Retina (tissue), 1 donor: ENCODE results near the gene SCIN.
"Not testable (repeated sequence)": the region's sequence is repeated elsewhere in the genome, so short reads cannot be mapped to it uniquely, and the experiment has no call there.

Experiments used
- DNase-seq: peaks from one replicate; pipeline ENCODE4 v3.0.0-alpha.2; 2016

SCIN gene

DNA sequence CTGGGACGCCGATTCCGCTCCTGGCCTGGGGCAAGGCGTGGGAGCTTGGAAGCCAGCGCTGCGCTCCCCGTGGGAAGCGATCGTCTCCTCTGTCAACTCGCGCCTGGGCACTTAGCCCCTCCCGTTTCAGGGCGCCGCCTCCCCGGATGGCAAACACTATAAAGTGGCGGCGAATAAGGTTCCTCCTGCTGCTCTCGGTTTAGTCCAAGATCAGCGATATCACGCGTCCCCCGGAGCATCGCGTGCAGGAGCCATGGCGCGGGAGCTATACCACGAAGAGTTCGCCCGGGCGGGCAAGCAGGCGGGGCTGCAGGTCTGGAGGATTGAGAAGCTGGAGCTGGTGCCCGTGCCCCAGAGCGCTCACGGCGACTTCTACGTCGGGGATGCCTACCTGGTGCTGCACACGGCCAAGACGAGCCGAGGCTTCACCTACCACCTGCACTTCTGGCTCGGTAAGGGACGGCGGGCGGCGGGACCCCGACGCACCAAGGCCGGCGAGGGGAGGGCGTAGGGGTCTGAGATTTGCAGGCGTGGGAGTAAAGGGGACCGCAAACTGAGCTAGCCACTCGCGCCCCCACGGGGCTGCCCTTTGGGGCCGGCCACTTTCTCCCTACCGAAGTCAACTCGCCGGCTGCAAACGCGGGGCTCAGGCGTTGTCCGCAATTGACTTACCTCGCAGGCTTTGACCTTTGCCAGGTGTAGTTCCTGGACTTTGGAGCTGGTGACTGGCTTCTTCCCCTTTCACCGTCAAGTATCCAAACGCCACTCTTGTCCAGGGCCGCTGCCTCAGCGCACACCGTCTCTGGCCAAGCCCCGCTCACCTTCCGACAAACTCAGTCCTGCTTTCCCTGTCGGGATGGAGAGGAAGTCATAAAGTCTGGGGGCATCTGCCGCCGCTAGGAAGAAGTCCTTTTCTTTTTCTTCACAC, at the start of gene SCIN:
TSS of gene SCIN (plus strand) at position 187 of the 928 bp plus-strand sequence. CDS start at position 254, 67 bp downstream.
- DNase-seq, result peak; percentile 81

DNA sequence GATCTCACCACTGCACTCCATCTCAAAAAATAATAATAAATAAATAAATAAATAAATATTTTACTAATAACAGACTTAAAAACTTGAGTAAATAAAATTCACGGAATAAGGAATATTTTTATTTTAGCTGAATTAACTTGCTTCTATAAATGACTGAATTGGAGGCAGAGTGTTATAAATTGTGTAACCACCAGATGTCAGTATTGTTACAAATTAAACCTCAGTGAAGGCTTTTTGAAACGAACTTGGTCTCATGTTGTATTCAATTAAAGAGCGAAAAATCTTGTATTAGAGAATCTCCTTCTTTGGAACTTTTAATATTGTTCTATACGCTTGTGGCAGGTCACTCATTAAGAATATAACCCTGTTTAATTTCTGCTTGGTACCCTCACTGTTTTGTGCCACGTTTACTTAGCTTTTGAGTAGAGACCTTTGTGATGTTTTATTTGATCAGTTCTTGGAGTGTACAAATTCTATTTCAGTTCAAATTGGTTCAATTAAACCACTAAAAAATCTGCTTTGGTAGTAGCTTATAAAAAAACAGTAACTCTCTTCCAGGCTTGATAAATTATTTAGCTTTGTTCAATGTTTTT, 45.6 kb upstream of the SCIN start:
- DNase-seq, result peak; percentile 26

DNA sequence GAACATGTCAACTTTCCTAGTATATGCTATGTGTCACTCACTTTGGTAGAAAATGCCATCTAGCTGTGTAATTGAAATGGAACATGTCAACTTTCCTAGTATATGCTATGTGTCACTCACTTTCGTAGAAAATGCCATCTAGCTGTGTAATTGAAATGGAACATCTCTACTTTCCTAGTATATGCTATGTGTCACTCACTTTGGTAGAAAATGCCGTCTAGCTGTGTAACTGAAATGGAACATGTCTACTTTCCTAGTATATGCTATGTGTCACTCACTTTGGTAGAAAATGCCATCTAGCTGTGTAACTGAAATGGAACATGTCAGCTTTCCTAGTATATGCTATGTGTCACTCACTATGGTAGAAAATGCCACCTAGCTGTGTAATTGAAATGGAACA, 43.8 kb upstream of the SCIN start:
- DNase-seq, result not testable (repeated sequence)

DNA sequence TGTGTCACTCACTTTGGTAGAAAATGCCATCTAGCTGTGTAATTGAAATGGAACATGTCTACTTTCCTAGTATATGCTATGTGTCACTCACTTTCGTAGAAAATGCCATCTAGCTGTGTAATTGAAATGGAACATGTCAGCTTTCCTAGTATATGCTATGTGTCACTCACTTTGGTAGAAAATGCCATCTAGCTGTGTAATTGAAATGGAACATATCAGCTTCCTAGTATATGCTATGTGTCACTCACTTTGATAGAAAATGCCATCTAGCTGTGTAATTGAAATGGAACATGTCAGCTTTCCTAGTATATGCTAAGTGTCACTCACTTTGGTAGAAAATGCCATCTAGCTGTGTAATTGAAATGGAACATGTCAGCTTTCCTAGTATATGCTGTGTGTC, 42.9 kb upstream of the SCIN start:
- not testable (repeated sequence) for DNase-seq

DNA sequence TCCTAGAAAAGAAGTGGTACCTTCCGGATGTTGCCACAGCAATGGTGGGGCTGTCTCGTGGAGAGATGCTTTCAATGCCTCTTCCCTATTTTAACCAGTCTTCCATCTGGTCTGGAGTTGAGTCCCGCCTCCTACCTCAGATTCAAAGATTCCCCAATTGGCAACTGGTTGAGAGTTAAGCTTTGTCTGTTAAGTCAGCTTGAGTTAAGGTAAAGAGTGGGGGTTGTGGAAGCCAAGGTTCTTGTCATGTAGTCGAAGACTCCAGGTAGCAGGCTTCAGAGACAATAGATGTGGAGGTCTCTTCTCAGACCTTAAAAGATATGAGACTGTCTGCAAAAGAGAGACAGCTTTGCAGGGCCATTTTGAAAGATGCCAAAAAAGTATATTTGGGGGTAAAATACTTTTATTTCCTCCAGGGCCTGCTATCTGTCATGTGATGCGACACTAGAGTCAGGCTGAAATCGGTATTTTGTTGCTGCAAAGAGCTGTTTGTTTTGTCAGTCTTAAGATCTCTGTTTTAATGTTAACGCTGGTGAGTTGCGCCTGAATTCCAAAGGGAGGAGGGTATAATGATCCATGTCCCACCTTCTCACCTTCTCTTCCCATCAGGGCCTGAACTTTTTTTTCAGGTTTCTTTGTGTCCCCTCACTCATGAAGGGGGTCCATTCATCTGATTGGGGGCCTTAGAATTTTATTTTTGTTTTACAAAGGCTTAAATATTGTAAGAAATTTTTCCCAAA, 40.4 kb upstream of the SCIN start:
- no peak for DNase-seq

DNA sequence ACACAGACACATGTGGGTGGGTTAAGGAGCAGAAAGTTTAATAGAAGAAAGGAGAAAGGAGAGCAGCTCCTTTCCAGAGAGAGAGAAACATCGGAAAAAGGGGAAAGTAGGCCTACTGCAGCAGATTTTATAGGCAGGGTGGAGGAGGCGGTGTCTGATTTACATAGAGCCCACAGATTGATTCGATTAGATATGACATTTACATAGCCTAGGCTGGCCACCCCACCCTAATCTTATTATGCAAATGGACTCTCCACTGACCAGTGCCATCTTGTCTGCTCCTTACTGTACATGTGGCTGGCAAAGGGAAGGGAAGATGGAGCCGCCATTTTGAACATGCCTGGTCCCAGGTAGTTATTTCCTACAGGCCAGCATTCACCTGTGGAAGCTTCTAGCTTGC, 38.7 kb upstream of the SCIN start:
- no peak for DNase-seq

DNA sequence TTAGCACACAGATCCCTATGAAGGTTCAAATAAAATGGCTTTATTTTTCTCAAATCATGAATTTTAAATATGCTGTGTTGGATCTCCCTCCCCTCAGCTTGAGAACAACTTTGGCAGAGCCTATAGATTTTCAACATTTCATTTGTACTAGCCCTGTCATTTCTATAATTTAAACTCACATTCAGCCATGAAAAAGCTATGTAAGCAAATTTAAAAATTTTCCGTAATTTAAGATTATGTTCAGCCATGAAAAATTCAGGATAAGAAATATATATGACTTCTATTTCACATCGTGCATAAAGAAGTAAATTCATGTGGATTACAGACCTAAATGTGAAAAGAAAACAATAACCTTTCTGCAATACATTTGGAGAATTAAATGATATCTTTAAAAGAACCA, 36.5 kb upstream of the SCIN start:
- no peak for DNase-seq

DNA sequence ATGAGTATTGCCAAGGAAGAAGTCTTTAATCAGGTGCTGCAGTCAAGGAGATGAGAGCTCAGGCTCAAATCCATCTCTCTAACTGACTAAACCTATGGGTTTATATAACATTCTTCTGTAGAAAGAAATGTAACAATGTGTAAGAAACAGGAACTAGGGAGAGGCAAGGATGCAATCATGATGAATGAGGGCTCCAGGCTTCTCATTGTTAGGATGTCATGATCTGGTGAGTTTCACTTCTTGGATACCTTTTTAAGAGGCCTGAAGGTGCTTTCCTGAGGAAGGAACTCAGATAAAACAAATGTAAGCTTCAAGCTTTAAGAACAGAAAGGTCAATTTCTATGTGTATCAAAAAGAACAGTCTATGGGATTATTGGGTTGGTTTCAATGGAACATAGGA, 30.8 kb upstream of the SCIN start:
- no peak for DNase-seq

DNA sequence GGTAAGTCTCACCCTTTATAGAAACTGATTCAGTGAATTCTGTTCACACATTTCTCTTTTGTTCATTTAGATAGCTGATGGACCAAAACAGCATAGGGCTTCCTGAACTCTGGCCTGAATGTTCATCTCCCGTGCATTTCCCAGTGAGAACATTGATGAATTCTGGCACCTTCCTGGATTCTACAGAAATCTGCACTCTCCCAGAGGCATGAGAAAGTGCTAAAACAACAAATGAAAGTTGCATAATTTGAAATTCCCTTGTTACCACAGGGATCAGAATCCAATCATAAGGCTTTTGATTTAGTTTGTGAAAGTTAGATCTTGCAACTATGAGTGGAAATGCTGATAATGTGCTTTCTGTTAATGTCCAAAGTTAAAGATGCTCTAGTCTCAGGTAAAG, 29.7 kb upstream of the SCIN start:
- no peak for DNase-seq

DNA sequence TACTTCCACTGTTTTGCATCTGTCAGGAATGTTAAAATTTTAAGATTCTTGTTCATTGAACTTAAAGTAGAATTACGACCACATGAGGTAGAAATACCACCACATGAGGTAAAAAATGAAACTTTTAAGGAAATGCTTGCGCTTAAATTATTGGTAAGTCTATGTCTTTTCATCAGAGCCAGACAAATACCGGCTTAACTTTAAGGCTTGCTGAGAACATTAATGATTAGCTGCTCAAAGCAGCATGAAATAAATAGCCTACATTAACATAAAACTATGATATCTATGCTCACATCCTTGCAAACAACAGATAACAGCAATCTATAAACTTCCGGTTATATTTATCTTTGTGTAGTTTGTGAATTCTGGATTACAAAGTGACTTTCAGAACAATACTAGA, 26.9 kb upstream of the SCIN start:
- DNase-seq, result no peak

DNA sequence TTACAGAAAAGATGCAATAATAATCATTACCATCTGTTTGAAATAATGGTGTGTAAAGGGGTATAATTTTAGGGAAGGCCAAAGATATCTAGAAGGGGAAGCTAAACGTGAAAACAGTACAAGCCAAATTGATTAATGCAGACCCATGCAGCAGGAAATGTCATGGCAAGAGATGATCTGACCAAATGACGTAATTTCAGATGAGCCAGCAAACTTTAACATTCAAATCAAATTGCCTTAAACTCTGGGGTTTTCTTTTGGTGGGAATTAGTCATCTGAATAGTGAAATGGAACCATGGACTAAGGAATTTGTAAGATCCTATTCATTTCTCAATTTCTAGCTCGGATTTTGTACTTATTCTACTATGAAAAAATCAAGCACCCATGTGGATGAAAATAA, 21.4 kb upstream of the SCIN start:
- DNase-seq, result no peak

DNA sequence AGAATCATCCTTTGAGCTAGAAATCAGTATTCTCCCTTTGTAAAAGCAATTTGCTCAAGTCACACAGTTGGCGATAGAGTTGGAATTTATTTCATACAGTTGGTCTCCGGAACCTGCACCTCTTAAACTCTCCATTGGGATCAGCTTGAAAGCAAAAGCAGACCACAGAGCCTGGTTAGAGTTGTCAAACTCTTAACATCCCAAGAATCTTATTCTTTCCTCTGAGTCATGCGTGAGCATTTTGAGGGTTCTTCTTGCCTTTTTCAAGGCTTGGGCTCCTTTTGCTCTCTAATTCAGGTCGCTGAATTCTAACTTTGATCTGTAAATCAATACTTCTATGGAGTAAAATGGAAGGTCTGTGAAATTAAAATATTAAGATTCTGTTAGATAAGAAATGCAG, 19.6 kb upstream of the SCIN start:
- no peak for DNase-seq

DNA sequence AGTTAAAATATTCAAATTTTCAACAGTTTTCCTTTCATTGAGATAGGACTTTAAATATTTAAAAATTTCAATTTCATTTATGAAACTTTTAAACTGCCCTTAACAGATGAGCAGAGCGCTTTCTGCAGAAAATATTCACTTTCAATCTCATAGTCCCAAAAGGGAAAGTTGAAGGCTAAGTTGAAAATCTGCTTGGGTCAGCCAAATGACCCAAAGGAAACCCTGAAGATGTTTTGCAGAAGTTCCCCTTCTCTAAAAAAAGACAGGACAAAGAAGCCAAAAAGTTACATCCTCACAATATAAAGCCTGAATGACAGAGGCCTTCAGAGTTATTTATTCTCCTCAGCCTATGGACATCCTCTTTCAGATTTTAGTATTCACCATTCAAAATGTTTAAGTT, 17.6 kb upstream of the SCIN start:
- no peak for DNase-seq

DNA sequence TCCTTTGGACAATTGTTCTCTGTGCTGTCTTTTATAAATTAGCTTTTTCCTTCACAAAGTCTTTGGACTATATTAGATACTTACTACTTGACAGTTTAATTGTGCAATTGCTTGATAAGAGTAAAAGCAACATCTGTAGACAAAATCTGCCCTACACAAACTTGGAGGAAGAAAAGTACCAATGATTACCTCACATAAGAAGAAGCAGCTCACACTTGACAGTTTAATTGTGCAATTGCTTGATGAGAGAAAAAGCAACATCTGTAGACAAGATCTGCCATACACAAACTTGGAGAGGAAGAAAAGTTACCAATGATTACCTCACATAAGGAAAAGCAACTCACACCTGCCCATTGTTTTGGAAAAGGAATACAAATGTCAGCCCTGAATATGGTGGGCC, 17.1 kb upstream of the SCIN start:
- no peak for DNase-seq

DNA sequence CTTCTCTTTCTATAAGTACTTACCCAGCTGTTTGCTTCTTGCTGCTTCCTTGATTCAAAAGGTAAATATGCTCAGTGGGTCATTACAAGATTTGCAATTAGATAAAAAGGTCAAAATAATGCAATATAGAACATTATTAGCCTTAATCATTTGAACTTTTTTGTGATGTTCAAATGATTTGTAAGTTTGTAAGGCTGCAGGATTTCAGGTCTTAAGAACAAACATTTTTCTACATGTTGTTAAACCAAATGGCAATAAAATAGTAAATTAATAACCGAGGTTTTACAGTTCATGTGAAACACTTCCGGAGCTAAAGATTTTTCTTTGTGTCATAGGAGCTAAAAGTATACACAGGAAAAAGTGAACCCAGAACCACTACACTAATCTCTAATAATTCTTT, 16.2 kb upstream of the SCIN start:
- DNase-seq, result no peak

DNA sequence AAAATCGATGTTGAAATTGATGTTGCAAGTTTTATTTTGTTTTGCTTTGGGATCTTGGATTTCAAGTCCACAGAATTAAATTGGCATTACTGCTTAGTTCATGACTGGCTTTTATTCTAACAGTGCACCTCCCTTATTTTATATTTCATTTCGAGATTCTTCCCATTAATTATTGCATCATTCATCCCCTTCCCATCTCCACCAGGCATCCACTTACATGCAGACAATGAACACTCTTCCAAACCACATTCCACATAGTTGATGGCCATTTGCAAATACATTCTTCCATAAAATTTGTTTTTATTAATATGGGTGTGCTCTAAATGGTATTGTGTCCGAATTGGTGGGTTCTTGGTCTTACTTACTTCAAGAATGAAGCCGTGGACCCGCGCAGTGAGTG, 15.6 kb upstream of the SCIN start:
- DNase-seq, result no peak

DNA sequence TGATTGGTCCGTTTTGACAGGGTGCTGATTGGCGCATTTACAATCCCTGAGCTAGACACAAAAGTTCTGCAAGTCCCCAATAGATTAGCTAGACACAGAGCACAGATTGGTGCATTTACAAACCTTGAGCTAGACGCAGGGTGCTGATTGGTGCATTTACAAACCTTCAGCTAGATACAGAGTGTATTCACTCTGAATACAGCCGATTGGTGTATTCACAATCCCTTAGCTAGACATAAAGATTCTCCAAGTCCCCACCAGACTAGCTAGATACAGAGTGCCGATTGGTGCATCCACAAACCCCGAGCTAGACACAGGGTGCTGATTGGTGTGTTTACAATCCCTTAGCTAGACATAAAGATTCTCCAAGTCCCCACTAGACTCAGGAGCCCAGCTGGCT, 14.8 kb upstream of the SCIN start:
- DNase-seq, result not testable (repeated sequence)

DNA sequence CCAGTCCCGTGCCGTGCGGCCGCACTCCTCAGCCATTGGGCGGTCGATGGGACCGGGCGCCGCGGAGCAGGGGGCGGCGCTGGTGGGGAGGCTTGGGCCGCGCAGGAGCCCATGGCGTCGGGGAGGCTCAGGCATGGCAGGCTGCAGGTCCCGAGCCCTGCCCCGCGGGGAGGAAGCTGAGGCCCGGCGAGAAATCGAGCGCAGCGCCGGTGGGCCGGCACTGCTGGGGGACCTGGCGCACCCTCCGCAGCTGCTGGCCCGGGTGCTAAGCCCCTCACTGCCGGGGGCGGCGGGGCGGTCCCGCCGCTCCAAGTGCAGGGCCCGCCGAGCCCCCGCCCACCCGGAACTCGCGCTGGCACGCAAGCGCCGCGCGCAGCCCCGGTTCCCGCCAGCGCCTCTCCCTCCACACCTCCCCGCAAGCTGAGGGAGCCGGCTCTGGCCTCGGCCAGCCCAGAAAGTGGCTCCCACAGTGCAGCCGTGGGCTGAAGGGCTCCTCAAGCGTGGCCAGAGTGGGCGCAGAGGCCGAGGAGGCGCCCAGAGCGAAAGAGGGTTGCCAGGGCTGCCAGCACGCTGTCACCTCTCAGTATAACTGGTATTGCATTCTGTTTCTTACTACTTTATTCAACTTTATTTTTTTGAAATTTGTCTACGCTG, 14.3 kb upstream of the SCIN start:
- not testable (repeated sequence) for DNase-seq

DNA sequence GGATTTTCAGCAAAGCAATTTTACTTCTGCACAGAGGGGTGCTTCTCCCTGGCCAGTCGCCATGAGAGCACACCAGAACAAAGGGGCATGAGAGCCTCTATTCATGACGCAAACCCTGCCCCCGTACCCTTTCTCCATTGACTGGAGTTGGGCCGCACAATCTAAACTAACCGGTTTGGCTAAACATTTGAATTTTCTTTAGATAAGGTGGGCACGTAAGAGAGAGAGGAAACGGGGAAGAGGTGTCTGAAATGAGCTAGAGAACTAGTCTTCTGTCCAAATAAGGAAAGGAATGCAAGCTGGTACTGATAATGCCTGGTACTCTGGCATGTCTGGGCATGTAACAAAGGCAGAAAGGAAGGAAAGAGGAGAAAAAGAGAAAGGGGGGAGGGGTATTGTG, 13.2 kb upstream of the SCIN start:
- no peak for DNase-seq

DNA sequence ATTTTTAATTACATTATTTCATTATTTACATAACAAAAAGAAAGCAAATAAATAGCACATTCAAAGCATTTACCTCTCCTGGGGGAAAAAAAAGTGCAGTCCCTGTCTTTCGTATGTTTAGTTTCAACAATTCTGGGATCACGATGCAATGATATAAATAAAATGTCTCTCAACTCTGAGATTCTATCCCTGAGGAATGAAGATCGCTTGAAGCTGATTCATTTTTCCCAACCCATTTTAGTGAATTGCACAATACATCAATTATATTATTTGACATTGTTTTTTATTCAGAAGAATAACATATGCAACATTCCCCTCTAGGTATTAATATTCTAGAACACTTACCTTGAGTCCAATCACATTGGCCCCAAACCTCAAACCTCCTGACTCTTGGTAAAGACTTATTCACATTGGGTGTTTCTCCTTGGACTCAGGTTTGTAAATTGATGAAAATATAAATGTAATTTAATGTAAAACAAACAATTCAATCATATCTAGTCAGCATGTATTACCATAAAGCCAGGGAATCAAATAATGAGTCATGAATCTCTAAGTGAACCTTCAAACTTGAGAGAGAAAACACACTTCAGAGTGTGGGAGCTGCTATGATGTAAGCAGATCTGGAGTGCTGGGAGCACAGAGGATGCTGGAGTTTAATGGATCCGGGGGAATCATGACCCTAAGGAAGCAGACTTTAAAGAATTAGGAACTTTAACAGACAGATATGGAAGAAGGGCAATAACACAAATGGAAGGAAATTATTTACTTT, 5.3 kb upstream of the SCIN start:
- no peak for DNase-seq

DNA sequence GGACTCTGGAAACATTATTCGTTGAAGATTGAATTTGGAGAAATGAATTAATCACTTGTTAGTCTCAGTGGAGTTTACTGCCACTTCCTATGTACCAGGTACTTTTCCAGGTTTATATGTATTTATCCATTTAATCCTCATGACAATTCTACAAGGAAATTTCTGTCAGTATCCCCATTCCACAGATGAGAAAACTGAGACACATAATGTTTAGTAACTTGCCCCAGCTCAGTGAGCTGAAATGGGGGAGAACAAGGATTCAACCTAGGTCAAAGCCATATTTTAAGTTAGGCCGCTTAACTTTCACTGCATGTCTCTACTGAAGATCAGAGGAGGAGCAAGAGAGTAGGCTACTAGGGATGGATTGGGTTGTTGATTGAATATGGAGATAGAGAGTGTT, 4.6 kb upstream of the SCIN start:
- no peak for DNase-seq

DNA sequence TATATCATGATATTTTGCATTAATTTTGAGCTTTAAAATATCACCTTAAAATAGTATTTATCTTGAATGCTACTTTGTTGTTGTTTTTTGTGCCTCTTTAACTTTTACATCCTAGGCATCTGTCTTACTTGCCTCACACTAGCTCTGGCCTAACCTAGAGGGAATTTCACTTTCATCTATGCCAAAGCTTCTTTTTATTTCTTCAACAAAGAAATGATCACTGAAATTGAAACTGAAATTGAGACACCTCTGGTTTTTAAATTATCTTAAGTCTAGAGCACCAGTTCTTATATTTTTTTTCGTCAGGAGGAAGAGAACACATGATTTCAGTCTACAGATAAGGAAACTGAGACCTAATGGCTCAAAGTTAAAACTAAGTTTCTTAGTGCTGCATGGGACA, 3.5 kb upstream of the SCIN start:
- DNase-seq, result no peak

DNA sequence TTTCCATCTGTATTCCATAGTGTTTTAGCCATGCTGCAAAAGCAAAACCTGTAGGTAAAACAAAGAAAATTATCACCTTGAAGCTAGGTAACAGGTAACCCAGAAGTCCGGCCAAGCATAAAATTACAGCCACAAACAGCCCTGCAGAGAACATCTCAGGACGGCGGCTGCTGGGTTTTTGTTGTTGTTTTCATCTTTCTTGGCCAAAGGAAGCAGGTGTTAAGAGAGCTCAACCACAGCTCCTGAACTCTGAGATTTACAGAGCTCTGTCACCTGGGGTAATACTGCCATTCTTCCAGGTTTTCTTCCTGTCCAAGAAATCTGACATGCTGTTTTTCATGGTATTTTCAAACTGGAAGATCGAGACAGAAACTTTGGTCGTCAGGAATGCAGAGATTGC, 847 bp upstream of the SCIN start:
- no peak for DNase-seq
